DMS 273 (cell line): ENCODE results near the gene MFAP4.

ENCODE experiments used
- DNase-seq: peaks from one replicate; lab custom pipeline; 2025; ENCODE audit not compliant: unreplicated experiment; lab: John Stamatoyannopoulos, UW

The MFAP4 gene

GRCh38 chr17:19410091-19410490 is 23.1 kb upstream of the MFAP4 start:
- DNase-seq, result no peak

GRCh38 chr17:19409509-19409908 is 22.5 kb upstream of the MFAP4 start:
- peak; percentile 19 for DNase-seq

- no peak for DNase-seq
Observed at GRCh38 chr17:19409066-19409465, 22.1 kb upstream of the MFAP4 start.

GRCh38 chr17:19408346-19408710 is 21.3 kb upstream of the MFAP4 start:
- no peak for DNase-seq

- no peak for DNase-seq
Observed at GRCh38 chr17:19407601-19408345, 20.8 kb upstream of the MFAP4 start.

- DNase-seq, result no peak
Observed at GRCh38 chr17:19405114-19405513, 18.1 kb upstream of the MFAP4 start.

GRCh38 chr17:19404264-19404663 is 17.3 kb upstream of the MFAP4 start:
- no peak for DNase-seq

GRCh38 chr17:19403021-19403420 is 16.0 kb upstream of the MFAP4 start:
- no peak for DNase-seq

- no peak for DNase-seq
Observed at GRCh38 chr17:19402171-19402570, 15.2 kb upstream of the MFAP4 start.

- DNase-seq, result no peak
Observed at GRCh38 chr17:19401321-19402010, 14.5 kb upstream of the MFAP4 start.

- DNase-seq, result peak; percentile 29
Observed at GRCh38 chr17:19399750-19400450, 12.9 kb upstream of the MFAP4 start.

- DNase-seq, result peak; percentile 48
Observed at GRCh38 chr17:19398301-19399181, 11.6 kb upstream of the MFAP4 start.

GRCh38 chr17:19397556-19398041 is 10.6 kb upstream of the MFAP4 start:
- no peak for DNase-seq

GRCh38 chr17:19392303-19392702 is 5.3 kb upstream of the MFAP4 start:
- no peak for DNase-seq

- DNase-seq, result no peak
Observed at GRCh38 chr17:19391432-19391831, 4.4 kb upstream of the MFAP4 start.

GRCh38 chr17:19390951-19391350 is 4.0 kb upstream of the MFAP4 start:
- no peak for DNase-seq

- peak; percentile 39 for DNase-seq
Observed at GRCh38 chr17:19388791-19389785, 2.1 kb upstream of the MFAP4 start.

GRCh38 chr17:19387921-19388521 is 1.0 kb upstream of the MFAP4 start:
- peak; percentile 93 for DNase-seq
